HG03095 (cell line): Measurements from ENCODE around the gene GAN.
A peak's percentile ranks its signal among the peaks of the same experiment; 100 is the strongest.

Experiments used
- ATAC-seq: cut with Tn5 transposase; IDR thresholded peaks from one replicate; pipeline ENCODE4 v1.9.1; 2021; ENCODE audit warnings: moderate library complexity; ENCODE audit not compliant: unreplicated experiment

Gene GAN, protein sequence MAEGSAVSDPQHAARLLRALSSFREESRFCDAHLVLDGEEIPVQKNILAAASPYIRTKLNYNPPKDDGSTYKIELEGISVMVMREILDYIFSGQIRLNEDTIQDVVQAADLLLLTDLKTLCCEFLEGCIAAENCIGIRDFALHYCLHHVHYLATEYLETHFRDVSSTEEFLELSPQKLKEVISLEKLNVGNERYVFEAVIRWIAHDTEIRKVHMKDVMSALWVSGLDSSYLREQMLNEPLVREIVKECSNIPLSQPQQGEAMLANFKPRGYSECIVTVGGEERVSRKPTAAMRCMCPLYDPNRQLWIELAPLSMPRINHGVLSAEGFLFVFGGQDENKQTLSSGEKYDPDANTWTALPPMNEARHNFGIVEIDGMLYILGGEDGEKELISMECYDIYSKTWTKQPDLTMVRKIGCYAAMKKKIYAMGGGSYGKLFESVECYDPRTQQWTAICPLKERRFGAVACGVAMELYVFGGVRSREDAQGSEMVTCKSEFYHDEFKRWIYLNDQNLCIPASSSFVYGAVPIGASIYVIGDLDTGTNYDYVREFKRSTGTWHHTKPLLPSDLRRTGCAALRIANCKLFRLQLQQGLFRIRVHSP

DNA sequence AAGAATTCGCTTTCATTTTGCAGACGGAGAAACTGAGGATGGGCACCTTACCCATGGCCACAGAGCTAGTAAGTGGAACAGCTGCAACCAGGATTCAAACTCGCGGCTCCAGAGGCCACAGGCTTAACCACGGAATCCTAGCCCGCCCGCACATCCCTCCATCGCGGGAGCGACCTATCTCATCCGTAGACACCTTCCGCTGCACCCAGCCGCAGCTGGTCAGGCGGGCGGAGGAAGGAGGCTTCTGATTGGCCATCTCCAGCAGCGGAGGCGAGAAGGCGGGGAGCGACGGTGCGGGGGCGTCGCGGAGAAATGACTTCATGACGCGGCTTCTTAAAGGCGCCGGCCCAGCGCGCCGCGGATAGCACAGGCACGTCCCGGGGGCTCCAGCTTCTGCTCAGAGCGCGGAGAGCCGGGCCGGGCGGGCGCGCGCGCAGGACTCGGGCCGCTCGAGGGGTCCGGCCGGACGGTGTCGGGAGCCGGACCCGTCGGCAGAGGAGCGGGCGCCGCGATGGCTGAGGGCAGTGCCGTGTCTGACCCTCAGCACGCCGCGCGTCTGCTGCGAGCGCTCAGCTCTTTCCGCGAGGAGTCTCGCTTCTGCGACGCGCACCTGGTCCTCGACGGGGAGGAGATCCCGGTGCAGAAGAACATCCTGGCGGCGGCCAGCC, at the start of gene GAN:
TSS of gene GAN (plus strand) at position 360 of the 668 bp plus-strand sequence. CDS start at position 512, 152 bp downstream.
- peak; percentile 95 for ATAC-seq

DNA sequence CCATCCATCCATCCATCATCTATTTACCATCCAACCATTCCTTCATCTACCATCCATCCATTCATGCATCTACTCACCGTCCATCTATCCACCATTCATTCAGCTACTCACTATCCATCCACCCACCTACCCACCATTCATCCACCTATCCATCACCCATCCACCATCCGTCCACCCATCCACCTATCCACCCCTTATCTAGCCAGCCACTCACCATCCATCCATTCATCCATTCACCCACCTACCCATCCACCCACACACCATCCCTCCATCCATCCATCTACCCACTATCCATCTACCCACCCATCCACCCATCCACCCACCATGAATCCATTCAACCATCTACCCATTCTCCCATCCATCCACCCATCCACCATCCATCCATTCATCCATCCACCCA, 49.7 kb upstream of the GAN start:
- ATAC-seq, result no peak

DNA sequence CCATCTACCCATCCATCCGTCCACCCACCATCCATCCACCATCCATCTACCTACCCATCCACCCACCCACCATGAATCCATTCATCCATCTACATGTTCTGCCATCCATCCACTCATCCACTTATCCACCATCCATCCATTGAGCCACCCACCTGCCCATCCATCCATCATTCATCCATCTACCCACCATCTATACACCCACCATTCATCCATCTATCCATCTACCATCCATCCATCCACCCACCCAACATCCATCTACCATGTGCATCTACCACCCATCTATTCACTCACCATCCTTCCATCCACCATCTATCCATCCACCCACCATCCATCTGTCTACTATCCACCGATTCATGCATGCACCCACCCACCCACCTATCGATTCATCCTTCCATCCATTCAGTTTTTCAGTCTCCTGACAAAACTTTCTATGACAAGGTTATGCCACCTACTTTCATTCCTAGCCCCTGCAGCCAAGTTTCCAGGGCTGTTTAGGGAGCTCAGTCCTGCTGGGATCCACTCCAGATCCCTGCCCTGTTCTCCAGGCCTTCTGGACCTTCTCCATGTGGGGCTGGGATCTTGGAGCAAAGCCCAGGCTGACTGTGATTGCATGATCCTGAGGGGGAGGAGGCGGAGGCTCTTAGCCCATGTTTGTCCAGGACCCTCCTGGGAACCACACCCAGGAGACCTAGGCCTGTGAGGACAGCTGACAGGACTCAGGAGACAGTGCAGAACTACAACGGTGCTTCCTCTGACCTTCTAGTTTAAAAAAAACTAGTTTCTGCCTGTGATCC, 48.9 kb upstream of the GAN start:
- no peak for ATAC-seq

DNA sequence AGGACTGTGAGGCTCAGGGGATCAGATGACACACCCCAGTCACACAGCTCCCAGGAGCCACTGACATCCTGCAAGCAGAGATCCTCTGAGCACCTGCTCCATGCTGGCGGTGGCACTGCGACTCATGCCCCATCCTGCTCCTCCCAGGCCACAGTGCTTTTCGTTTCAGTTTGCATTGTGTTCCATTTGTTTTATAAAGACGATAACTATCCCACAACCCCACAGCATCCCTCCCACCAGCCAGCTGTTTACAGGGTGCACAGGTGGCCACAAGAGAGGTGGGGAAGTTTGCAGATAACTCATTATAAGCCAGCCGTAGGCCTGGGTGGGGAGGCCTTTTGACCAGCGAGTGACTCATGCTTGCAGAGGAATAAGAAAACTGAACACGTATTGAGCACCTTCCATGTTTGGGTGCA, 48.1 kb upstream of the GAN start:
- no peak for ATAC-seq

DNA sequence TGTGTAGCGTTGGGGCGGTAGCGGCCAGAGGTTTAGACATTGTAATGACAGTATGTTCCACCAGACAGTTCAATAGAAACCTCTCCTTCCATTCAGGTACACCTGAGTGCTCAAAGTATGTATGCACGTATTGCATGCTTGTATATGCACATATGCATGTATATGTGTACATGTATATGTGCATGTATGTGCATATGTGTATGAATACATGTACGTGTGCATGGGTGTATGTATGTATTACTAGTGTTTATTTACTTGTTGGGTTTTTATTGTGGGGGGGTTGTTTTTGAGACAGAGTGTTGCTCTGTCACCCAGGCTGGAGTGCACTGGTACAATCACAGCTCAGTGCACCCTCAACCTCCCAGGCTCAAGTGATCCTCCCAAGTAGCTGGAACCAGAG, 46.3 kb upstream of the GAN start:
- ATAC-seq, result no peak

DNA sequence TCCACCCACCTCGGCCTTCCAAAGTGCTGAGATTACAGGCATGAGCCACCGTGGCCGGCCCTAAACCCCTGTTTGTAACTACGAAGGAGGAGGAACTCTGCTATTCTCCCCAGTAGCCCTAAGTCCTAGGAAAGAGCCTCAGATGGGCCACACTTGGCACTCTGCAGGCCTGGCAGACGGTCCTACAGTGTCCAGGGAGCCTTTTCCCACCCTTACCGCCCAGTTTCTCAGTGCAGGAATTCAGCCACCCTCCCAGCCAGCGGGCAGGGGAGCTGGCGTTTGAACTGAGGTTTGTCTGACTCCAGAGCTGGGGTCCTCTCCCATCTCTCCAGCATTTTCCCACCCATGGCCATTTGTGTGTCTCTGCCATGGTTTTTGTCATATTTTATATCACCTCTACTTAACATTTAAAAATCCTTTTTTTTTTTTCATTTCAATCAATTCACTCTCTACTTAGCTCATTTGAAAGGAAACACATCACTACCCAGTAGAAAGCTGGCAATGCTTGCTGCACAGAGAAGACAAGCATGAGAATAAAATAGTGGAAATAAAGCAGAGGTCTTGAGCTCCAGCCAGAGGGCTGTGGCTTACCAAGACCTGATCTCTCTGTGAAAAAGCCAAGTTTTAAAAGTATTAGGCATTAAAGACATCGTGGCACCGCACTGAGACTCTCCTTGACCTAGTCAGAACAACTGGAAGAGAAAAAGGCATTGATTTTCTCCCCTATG, 41.4 kb upstream of the GAN start:
- no peak for ATAC-seq

DNA sequence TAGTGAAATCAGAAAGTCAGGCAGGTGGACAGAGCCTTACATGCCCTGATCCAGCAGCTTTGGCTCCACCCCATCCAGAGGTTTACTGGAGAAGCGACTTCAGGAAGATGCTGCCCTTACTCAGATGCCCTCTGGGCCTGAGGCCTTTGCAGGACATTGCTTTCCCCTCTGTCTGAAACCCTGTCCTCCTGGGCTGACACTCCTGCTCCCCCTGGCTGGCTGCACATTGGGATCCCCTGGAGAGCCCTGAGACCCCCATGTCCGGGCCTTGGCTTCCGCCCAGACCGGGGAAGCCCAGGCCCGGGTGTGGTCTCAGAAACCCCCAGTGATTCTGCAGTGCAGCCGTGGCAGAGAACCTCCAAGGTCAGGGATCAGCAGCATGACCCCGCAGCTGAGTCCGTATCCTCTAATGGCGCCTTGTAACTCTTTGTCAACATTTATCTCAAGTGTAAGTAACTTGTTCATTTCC, 39.7 kb upstream of the GAN start:
- ATAC-seq, result no peak

DNA sequence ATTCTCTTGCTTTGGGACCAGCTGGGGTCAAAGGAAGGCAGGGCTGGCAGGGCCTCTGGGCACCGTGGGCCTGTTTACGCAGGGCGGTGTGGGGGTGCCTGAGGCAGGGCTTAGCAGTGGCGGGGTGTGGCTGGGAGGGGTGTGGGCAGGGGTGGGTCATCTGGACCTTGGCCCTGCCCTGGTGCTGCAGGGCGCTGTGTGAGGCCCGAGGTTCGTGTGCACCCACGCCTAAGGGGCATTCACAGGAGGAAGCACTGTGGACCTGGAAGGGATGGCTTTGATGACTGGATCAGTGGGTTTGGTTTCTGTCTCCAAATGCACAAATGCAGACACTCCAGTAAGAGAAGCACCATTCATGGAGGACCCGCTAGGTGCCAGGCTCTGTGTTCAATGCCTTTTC, 39.0 kb upstream of the GAN start:
- no peak for ATAC-seq

DNA sequence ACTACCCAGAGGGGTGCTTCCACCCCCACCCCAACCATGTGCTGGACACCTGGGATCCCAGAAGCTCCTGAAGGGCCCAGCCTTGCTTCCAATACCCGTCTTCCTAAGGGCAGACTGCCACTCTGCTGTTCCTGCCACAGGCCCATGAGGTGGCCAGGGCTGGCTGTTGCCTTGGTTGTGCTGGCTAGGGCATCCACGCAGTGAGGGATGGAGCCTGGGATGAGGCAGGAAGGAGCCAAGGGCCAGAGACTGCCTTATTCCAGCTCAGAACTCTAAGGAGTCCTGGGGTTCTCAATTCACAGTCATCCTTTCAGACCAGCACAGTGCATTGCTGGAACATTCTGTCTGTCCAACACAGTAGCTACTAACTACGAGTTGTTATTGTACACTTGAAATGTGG, 38.4 kb upstream of the GAN start:
- no peak for ATAC-seq

DNA sequence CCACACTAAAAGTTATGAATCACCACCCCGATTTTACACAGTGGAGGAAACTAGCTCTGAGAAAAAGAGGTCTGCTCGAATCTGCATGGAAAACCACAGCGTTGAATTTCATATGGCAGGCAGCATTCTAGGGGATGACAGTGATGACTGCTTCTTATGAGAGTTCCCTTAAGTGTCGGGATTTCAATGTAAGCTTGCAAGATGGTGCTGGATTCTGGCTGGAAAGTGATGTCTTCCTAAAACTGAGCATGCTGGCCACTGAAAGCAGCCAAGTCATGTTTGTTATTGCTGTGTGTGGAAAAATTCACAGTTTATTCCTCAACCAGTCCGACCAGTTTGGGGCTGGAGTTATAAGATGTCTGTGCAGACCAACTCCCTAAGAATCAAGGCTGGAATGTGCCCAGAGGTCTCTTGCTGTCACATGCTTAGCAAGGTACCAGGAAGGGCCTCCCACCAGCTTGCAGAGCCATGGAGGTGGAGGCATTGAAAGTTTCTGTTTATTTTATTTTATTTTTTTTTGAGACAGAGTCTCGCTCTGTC, 37.2 kb upstream of the GAN start:
- no peak for ATAC-seq

DNA sequence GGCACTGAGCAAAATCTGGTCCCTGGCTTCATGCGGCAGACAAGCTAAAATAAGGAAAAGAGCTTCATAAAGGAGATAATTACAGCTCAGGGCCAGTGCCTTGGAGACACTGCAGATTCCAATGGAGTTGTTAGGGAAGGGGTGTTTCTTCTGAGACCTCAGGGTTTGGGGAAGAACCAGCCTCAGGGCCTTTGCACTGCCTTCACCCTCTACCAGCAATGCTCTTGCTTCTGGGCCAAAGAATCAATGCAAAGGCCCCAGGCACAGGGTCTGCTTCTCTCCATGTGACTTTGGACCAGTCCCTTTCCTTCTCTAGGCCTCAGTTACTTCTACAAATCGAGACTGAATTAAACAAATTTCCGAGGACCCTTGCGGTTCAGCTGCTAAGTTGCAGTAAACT, 36.2 kb upstream of the GAN start:
- ATAC-seq, result no peak

DNA sequence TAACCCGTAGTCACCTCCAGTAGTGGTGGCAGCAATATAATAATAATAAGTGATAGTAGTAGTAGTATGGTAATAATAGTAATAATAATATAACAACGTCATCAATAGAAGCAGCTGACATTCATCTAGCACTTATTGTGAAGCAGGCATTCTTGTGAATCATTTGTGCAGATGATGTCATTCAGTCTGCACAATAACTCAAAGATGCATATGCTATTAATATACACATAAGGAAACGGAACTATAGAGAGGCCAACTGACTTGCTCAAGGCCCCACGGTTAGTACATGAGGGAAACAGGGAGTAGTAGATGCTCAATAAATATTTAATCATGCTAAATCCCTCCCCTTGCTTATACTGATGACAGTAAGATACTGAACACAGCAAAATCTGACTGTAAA, 35.4 kb upstream of the GAN start:
- ATAC-seq, result no peak

DNA sequence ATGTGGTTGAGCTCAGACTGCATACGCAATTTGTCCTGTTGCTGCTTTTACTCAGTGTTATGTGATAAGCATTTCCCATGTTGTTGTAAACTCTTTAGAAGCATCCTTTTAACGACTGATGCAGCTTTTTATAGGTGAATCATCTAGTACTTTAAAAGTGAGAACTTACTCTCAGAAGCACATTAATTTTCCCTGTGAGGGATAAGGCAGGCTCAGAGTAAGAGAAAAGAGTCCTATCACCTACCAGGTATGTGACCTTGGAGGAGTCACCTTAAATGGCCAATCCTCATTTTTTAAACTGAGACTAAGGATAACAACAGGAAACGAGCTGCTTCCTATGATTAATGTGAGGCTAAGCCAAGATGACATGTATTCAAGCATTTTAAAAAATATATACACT, 34.4 kb upstream of the GAN start:
- no peak for ATAC-seq

DNA sequence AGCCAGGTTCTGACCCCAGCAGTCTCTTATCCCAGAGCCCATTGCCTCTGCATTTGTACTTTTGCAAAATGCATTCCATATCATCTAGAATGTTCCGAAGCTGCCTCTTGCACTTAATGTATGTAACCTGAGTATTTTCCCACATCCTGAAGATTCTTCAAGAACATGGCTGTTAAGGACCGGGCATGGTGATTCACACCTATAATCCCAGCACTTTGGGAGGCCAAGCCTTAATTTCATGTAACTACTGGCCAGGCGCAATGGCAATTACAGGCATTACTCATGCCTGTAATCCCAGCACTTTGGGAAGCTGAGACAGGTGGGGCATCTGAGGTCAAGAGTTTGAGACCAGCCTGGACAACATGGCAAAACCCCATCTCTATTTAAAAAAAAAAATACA, 31.7 kb upstream of the GAN start:
- ATAC-seq, result no peak

DNA sequence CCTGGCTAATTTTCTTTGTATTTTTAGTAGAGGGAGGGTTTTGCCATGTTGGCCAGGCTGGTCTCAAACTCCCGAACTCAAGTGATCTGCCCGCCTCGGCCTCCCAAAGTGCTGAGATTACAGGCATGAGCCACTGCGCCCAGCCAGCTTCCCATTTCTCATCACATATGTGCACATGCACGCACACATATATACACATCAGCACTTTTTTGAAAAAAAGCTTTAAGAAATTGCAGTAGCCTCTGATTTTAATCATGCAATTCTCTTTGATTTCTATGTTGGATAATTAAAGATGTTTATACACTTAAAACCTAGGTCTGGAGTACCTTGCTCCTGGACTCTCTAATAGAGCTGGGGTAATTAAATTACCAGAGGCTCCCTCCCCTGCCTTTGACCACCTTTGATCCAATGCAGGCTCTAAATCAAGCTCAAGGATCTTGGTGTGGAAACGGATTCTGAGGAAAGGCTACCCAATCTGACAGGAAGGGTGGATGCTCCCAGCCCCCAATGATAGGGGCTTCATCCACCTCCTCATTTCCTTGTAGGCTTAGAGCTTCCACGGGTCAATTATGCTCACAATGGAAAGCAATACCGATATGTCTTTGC, 29.7 kb upstream of the GAN start:
- ATAC-seq, result no peak

DNA sequence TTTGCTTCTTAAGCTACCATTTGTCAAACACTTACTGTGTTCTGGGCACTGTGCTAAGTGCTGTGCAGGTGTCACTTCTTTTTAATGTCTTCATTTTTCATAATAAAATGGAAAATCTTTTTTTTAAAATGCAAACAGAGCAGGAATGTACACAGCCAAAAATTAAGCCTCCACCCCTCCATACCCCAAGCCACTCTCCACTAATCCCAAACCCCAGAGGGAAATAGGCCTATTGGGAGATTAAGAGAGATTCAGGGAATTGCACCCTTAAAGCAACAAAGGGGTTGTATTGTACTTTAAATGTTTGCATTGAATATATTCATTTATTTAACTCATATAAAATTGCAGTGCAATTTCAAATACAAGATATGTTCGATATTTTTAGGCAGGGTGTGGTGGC, 28.6 kb upstream of the GAN start:
- ATAC-seq, result no peak

DNA sequence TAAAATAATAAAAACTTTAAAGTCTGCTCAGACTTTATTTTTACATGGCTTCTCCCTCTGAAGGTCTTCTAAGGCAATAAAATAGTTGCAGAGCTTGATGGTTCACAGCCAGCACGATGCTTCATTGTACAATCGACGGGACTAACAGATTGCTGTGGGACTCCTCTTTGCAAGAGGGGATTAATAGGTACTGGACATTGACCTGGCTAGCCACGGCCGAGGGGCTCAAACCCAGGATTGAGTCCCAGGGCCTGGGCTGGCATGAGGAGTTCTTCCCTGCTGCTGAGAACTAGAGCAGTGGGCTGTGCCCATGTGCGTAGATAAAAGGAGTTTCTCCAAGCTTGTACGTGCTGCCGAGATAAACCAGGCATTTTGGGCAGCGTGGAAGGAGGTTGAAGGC, 23.6 kb upstream of the GAN start:
- no peak for ATAC-seq

DNA sequence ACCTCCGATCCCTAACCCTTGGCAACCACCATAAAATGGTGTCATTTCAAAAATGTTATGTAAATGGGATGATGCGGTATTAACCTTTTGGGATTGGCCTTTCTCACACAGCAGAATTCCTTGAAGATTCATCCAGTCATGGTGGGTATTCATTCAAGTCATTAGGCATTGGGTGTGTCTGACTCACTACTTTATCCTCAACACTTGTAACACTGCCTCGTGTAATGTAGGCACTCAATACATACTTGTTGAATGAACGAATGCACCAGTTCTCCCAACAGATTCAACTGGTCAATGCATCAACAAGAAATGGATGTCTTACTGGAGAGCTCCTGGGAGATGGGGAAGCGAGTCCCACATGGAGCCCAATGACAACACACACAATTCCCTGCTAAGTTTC, 21.8 kb upstream of the GAN start:
- ATAC-seq, result no peak

DNA sequence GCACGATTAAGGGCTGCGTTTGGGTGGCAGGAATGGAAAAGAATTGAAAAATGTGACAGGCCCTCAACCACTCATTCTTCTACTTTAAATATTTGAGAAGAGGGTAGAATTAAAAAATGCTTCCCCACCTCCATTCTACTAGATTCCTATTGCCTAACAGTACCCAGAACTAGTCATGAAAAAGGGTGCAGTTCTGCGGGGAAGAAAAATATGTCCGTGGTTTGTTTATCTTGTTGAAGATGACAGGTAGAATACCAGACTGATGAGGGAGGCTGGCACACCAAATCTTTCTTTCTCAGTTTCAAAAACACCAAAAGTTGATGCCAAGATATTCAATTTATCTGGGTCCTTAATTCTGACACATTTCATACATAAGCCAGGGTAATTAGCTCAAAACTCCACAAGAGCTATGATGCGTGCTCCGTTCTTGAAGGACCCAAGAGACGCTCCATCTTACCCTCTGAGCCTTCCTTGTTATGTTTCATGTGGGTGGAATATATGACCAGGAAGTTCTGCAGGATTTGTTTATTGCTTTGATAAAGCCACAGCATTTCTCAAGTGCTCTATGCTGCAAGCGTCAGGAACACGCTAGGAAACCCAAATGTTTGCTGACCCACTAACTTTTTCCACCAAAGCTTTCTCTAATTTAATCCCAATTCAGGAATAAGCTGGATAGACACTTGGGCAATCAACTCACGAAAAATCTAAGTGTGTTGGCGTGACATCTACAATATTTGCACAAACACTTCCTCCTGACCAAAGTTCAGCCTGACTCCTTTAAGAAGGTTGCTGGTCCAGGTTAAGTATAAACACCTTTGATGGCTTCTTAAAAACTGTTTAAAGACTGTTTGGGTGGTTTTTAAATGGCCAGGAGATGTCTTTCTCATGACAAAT, 20.6 kb upstream of the GAN start:
- ATAC-seq, result no peak
